ENCODE results near the gene TGM1.

DNA sequence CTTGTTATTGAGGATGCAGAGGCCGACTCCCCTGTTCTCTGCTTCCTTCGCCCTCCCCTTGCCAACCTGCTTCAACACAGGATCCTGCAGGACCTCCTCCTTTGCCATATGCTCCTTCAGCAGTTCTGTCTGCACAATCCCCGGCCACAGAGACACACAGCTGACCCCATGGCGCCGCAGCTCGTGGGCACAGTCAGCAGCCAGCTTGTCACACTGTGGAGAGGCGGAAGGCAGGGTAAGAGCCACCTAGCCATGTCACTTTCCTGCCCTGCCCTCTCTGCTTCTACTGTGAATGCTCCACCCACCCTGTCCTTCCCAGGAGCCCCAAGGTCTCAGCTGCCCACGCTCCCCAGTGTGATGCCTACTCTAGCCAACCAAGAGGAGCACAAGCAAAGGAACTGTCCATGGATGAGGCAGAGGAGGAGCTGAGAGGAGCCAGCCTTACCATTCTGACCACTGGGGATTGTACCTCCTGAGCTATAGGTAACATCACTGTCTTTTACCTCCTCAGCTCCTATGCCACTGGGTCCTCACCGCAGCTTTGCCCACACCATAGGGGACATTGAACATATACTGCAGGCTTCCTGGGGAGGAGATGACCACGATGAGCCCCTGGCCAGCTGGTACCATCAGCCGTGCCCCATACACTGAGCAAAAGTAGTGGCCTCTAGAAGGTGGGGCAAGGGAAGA lies 29.3 kb upstream of the TGM1 start:
- TF ChIP-seq CTCF (IDR thresholded peaks at IDR 0.05) (no peak), EZH2phosphoT487 (IDR thresholded peaks at IDR 0.05) (no peak), EZH2 (IDR thresholded peaks at IDR 0.05) (no peak)

Measured in neural progenitor cell (in vitro differentiated cells).